Endodermal cell (in vitro differentiated cells): ENCODE data around the gene MIX23. TPM values are rescaled to one million over a fixed set of nuclear protein-coding genes. Genes with fewer than 3 reads are reported as not detected.

Source experiments
- DNase-seq: peaks from one replicate; pipeline ENCODE4 v3.0.0-alpha.2; 2017
- H3K27ac ChIP-seq: 2 replicates; pipeline ENCODE4 v1.5.1; 2013; ENCODE audit warnings: mild to moderate bottlenecking, low read depth, low read length, moderate library complexity
- H3K27me3 ChIP-seq: 2 replicates; pipeline ENCODE4 v1.6.1; 2013; ENCODE audit warnings: mild to moderate bottlenecking, low read length, moderate library complexity; ENCODE audit not compliant: insufficient read depth, control insufficient read depth, poor library complexity, severe bottlenecking
- H3K36me3 ChIP-seq: 2 replicates; pipeline ENCODE4 v1.7.0; 2013; ENCODE audit warnings: mild to moderate bottlenecking, low read length, moderate library complexity; ENCODE audit not compliant: control insufficient read depth, insufficient read depth
- H3K4me1 ChIP-seq: one replicate; pipeline ENCODE4 v1.7.0; 2013; ENCODE audit warnings: low read length; ENCODE audit not compliant: control insufficient read depth, insufficient read depth
- H3K4me3 ChIP-seq: 2 replicates; pipeline ENCODE4 v1.5.1; 2013; ENCODE audit warnings: mild to moderate bottlenecking, low read length, moderate library complexity
- H3K9ac ChIP-seq: 2 replicates; pipeline ENCODE4 v1.6.1; 2013; ENCODE audit warnings: mild to moderate bottlenecking, low read length, moderate library complexity; ENCODE audit not compliant: poor library complexity, severe bottlenecking; ENCODE audit errors: extremely low read depth
- H3K9me3 ChIP-seq: 2 replicates; pipeline ENCODE4 v1.6.1; 2013; ENCODE audit warnings: mild to moderate bottlenecking, low read length, moderate library complexity; ENCODE audit not compliant: control insufficient read depth
- H3K27ac Mint-ChIP-seq: 2 replicates; pipeline ENCODE4 v1.8.0; 2020; ENCODE audit warnings: mixed read lengths
- H3K27me3 Mint-ChIP-seq: 2 replicates; pipeline ENCODE4 v1.8.0; 2021; ENCODE audit warnings: mild to moderate bottlenecking, mixed read lengths; ENCODE audit not compliant: insufficient read depth
- H3K36me3 Mint-ChIP-seq: 2 replicates; pipeline ENCODE4 v1.8.0; 2020; ENCODE audit warnings: low read depth, mixed read lengths
- H3K4me1 Mint-ChIP-seq: 2 replicates; pipeline ENCODE4 v1.8.0; 2020; ENCODE audit warnings: mixed read lengths
- H3K4me3 Mint-ChIP-seq: 2 replicates; pipeline ENCODE4 v1.8.0; 2020; ENCODE audit warnings: mild to moderate bottlenecking, moderate library complexity, mixed read lengths
- H3K9me3 Mint-ChIP-seq: 2 replicates; pipeline ENCODE4 v1.8.0; 2020; ENCODE audit warnings: mild to moderate bottlenecking, mixed read lengths
- CTCF ChIP-seq: fragments of 200-600 bp; sonication (generic); conservative IDR thresholded peaks from 2 replicates; pipeline ENCODE4 v1.5.0; 2021; ENCODE audit warnings: antibody characterized with exemption, mild to moderate bottlenecking
- WGBS, 2 experiments: methylation state at CpG; one replicate each; pipeline versions ENCODE4 v1.1.5 to v1.1.7; 2013; ENCODE audit warnings: missing lambda C conversion rate in 2 of 2, mixed read lengths in 1 of 2; ENCODE audit not compliant: insufficient coverage in 1 of 2, insufficient read length in 1 of 2; 5-methylcytosine and 5-hydroxymethylcytosine counted together
- total RNA-seq, 2 donors: library from RNA; stranded (reverse); fragmentation: NEBNext Ultra II Directional in 1 of 2; extraction: Animal tissue kit (Norgen Biotek cat#: 25700) in 1 of 2; gene quantifications; 2 replicates in 1 of 2; 3 replicates in 1 of 2; pipeline ENCODE4 v1.2.1, GENCODE V29; 2021

The MIX23 gene
- total RNA-seq, 2 donors from 2014 or later, result 54.1 to 62.6 TPM

- peaks cover 46% of the 10 kb centered on the region for H3K36me3 Mint-ChIP-seq
These were observed 18.5 kb downstream of the MIX23 start for GRCh38 chr3:122364490-122364889.

GRCh38 chr3:122362026-122362425 is 21.0 kb downstream of the MIX23 start:
- Mint-ChIP-seq H3K9me3 (no peaks in the 10 kb centered on the region), H3K27ac (no peak overlapping the region), H3K27me3 (no peaks in the 10 kb centered on the region), H3K4me3 (no peak overlapping the region), H3K36me3 (peaks cover 42% of the 10 kb centered on the region), H3K4me1 (peaks cover 37% of the 10 kb centered on the region)
- H3K36me3 ChIP-seq, result peaks cover 40% of the 10 kb centered on the region
- TF ChIP-seq CTCF, result no peak
- H3K4me1 ChIP-seq, result peaks cover 5% of the 10 kb centered on the region
- no peak for DNase-seq
- no peak overlapping the region for H3K4me3 ChIP-seq
- no peak overlapping the region for H3K9ac ChIP-seq
- H3K9me3 ChIP-seq, result no peaks in the 10 kb centered on the region
- 95 to 100% methylated on average over 1 to 2 of the region's 2 CpGs for WGBS, 2 experiments
- no peak overlapping the region for H3K27ac ChIP-seq
- H3K27me3 ChIP-seq, result no peaks in the 10 kb centered on the region

More at GRCh38 chr3:122364490-122364889, 18.5 kb downstream of the MIX23 start:
- no peak for TF ChIP-seq CTCF
- 42% methylated on average over 2 of the region's 2 CpGs; no CpG with 5 or more reads in 1 of the 2 experiments for WGBS, 2 experiments
- Histone ChIP-seq H3K9me3 (no peaks in the 10 kb centered on the region), H3K36me3 (peaks cover 53% of the 10 kb centered on the region), H3K9ac (no peak overlapping the region), H3K4me1 (peaks cover 5% of the 10 kb centered on the region), H3K4me3 (no peak overlapping the region), H3K27me3 (no peaks in the 10 kb centered on the region), H3K27ac (no peak overlapping the region)
- H3K27me3 Mint-ChIP-seq, result no peaks in the 10 kb centered on the region
- DNase-seq, result no peak
- no peak overlapping the region for H3K4me3 Mint-ChIP-seq
- no peak overlapping the region for H3K27ac Mint-ChIP-seq
- H3K4me1 Mint-ChIP-seq, result peaks cover 37% of the 10 kb centered on the region
- no peaks in the 10 kb centered on the region for H3K9me3 Mint-ChIP-seq

- H3K27ac Mint-ChIP-seq, result no peak overlapping the region
- H3K4me3 Mint-ChIP-seq, result no peak overlapping the region
- no peak for TF ChIP-seq CTCF
- H3K9me3 Mint-ChIP-seq, result no peaks in the 10 kb centered on the region
- H3K4me3 ChIP-seq, result no peak overlapping the region
- no peaks in the 10 kb centered on the region for H3K4me1 ChIP-seq
- H3K9me3 ChIP-seq, result no peaks in the 10 kb centered on the region
- peaks cover 22% of the 10 kb centered on the region for H3K36me3 ChIP-seq
- no peak for DNase-seq
- H3K4me1 Mint-ChIP-seq, result peaks cover 17% of the 10 kb centered on the region
- no peak overlapping the region for H3K9ac ChIP-seq
- no peaks in the 10 kb centered on the region for H3K27me3 ChIP-seq
- peaks cover 25% of the 10 kb centered on the region for H3K36me3 Mint-ChIP-seq
- 90 to 95% methylated on average over 2 of the region's 2 CpGs for WGBS, 2 experiments
- H3K27ac ChIP-seq, result no peak overlapping the region
- H3K27me3 Mint-ChIP-seq, result peaks cover 5% of the 10 kb centered on the region
These were observed 24.4 kb downstream of the MIX23 start for GRCh38 chr3:122358703-122359032.
